A549 treated with CORT108297 at 1 μM for 4 hours (cell line): ENCODE data around the gene ELAVL2. TPM values are rescaled to one million over a fixed set of nuclear protein-coding genes. Genes with fewer than 3 reads are reported as not detected.

Experiments
- total RNA-seq: library from RNA; stranded (reverse); fragments of 200-300 nt; extraction: Qiagen RNA extraction; gene quantifications from 5 replicates; pipeline ENCODE4 v1.2.3, GENCODE V29; 2022

ELAVL2 gene
- total RNA-seq, result 0.02 to 0.06 TPM (median 0.05 TPM) in 3 of 5 replicates, not detected in the others

DNA sequence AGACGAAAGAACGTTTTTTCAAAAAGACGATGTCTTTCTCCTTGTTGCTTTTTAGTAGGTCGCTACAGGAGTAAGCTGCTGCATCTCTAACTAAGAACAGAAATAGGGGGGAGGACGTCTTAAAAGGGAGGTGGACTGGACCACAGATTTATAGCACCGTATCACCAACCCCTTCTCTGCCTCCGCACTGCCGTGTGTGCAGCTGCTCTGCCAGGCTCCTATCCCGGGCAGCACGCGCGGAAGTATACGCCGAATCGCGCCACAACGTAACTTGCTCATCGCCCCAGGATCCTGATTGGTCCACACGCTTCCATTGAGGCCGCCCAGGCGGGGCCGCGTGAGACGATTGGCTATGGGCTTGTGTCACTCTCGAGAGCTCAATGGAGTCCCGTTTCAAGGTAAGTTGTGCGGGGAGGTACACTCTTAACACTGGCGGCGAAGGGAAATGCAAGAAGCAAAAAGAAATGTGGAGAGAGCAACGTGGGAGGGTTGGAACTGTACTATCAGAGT, at the start of gene ELAVL2:
ELAVL2 (minus strand) TSS at position 121 of the 510 bp plus-strand sequence. CDS start 64,006 bp downstream, outside the sequence.

